ENCODE data around the gene HOXB3.

DNA sequence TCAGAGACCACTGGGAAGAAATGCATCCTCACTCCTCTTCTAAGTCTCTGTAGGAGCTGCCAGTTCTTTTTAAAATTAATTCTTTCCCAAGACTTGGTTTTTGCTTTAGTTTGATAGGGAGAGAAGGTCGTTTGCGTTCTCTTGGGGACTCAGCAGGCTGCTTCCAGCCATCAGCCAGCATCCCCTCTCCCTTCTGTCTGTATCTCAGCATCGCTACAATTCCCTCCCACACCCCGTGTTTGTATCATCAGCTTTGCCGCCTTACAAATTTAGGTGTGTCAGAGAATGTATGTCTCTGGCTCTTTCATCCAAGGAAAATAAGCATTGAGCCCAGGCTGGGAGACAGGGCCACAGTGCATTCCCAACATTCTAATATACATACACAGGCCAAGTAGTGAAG lies 9.3 kb upstream of the HOXB3 start:
- TF ChIP-seq, protein P1, sequence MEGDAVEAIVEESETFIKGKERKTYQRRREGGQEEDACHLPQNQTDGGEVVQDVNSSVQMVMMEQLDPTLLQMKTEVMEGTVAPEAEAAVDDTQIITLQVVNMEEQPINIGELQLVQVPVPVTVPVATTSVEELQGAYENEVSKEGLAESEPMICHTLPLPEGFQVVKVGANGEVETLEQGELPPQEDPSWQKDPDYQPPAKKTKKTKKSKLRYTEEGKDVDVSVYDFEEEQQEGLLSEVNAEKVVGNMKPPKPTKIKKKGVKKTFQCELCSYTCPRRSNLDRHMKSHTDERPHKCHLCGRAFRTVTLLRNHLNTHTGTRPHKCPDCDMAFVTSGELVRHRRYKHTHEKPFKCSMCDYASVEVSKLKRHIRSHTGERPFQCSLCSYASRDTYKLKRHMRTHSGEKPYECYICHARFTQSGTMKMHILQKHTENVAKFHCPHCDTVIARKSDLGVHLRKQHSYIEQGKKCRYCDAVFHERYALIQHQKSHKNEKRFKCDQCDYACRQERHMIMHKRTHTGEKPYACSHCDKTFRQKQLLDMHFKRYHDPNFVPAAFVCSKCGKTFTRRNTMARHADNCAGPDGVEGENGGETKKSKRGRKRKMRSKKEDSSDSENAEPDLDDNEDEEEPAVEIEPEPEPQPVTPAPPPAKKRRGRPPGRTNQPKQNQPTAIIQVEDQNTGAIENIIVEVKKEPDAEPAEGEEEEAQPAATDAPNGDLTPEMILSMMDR (IDR thresholded peaks at IDR 0.05), result no peak
- TF ChIP-seq POLR2A (IDR thresholded peaks at IDR 0.05) (no peak), POLR2AphosphoS5 (IDR thresholded peaks at IDR 0.05) (no peak)

Measured in prostate gland (tissue), 2 donors.